ENCODE measurements around the gene P2RY8.

Gene P2RY8

DNA sequence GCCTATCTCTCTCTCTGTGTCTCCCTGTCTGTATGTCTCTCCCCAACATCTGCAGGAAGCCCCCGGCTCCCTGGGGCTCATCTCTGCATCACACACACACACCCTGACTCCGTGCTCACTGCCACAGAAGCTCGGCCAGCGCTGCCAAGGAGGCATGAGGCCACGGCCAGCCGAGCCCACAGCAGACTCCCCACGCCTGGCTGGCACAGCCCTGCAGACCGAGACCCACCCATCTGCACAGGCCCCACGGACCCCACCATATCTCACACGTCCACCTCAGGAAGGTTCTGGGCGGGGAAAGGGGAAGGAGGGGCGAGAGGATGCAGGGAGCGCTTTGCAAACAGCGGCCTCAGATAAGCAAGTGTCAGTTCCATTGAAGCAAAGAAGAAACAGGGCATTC is 116.6 kb downstream of the P2RY8 start:
- POLR2A ChIA-PET, result no interaction called here
- DNase-seq (ENCODE audit: extremely low spot score), result no peak
- TF ChIP-seq, protein P1, sequence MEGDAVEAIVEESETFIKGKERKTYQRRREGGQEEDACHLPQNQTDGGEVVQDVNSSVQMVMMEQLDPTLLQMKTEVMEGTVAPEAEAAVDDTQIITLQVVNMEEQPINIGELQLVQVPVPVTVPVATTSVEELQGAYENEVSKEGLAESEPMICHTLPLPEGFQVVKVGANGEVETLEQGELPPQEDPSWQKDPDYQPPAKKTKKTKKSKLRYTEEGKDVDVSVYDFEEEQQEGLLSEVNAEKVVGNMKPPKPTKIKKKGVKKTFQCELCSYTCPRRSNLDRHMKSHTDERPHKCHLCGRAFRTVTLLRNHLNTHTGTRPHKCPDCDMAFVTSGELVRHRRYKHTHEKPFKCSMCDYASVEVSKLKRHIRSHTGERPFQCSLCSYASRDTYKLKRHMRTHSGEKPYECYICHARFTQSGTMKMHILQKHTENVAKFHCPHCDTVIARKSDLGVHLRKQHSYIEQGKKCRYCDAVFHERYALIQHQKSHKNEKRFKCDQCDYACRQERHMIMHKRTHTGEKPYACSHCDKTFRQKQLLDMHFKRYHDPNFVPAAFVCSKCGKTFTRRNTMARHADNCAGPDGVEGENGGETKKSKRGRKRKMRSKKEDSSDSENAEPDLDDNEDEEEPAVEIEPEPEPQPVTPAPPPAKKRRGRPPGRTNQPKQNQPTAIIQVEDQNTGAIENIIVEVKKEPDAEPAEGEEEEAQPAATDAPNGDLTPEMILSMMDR (IDR thresholded peaks at IDR 0.05; ENCODE audit: control extremely low read depth, extremely low read depth, low read depth, missing control alignments), result no peak
- CTCF ChIA-PET, result no interaction called here

DNA sequence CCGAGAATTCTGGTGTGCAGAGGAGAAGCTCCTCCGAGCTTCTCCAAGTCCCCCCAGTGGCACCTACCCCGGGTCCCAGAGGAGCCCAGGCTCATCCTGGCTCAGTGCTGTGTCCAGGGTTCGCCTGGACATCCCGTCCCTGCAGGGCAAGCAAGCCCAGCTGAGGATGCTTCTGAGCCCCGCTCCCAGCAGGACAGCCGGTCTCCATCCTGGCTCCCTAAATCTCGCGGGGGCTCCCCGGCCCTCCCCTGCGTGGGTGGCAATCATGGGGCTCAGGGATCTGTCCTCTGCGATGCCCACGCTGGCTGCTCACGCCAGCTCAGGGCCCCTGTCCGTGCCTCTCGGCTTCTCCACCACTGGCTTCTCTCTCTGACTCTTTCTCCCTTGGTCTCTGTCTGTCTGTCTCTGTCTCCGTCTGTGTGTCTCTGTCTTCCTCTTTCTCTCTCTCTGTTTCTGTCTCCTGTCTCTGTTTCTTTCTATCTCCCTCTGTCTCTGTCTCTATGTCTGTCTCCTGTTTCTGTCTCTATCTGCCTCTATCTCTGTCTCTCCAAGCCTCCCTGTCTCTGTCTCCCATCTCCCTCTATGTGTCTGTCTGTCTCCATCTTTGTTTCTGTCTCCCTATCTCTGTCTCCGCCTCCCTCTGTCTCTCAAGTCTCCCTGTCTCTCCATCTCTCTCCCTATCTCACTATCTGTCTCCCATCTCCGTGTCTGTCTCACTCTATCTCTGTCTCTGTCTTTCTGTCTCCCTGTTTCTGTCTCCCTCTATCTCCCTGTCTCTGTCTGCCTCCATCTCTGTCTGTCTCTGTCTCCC is 117.2 kb downstream of the P2RY8 start:
- no peak for DNase-seq (ENCODE audit: extremely low spot score)
- ChIA-PET CTCF (no interaction called here), POLR2A (no interaction called here)
- TF ChIP-seq, protein P1 (IDR thresholded peaks at IDR 0.05; ENCODE audit: control extremely low read depth, extremely low read depth, low read depth, missing control alignments), result no peak

DNA sequence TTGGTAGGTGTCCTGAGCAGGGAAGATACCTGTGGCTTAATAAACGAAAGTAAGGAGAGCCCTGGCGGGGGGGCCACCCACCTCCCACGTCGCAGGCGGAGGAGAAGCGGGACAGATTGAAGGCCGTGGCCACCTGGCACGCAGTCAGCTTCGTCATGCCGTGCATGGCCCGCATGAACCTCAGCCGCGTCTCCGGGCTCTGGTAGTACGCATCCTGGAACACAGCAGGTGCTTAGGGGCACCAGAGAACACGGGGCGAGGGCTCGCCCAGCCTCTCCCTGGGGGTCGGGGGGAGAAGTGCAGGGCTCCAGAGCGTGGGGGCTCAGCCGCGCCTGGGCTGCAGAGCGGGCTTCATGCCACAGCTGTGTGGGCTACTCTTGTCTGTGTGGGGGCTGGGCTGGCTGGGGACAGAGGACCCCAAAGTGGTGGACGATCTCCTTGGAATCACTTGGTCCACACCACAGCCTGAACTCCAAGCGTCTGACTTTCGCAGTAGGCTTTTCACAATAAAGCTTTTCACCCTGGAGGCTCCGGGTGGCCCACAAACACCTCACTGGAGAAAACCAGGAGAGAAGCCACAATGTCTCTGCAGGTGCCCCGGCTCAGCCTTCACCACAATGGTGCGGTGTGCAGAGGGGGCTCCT is 118.0 kb downstream of the P2RY8 start:
- TF ChIP-seq, protein P1 (IDR thresholded peaks at IDR 0.05; ENCODE audit: control extremely low read depth, extremely low read depth, low read depth, missing control alignments), result no peak
- DNase-seq (ENCODE audit: extremely low spot score), result no peak
- POLR2A ChIA-PET, result no interaction called here
- CTCF ChIA-PET, result no interaction called here

DNA sequence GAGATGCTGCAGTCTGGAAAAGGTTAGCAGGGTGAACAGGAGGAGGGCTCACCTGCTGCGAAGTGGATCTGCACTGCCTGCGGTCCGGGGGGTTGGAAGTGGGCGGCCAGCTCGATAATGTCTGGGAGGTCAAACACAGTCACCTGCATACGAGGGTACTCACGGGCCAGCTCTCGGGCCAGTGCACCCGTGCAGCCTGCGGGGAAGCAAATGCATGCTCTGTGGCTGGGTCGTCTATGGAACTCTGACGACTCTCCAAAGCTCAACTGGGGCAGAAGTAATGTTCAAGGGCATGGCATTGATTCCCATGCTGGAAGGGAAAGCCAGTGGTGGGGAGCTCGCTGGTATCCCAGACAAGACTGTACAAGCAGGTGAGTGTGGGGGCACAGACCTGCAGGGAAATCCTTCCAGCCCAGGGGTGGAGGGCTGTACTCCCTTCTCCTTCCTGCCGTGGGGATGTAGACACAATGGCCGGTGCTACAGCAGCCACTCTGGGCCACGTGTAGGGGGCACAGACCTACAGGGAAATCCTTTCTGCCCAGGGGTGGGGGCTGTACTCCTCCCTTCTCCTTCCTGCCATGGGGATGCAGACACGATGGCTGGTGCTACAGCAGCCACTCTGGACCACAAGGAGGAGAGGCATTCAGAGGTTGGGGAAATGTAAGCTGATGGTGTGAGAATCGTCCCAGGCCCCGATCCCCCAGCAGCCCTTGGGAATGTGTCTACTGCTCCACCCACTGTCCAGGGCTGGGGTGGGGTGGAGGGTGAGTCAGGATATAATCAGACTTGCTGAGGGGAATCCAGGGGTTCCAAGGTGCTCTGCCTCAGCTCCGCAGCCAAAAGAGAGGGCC is 118.8 kb downstream of the P2RY8 start:
- TF ChIP-seq, protein P1 (IDR thresholded peaks at IDR 0.05; ENCODE audit: control extremely low read depth, extremely low read depth, low read depth, missing control alignments), result no peak
- ChIA-PET CTCF (no interaction called here), POLR2A (no interaction called here)
- no peak for DNase-seq (ENCODE audit: extremely low spot score)

DNA sequence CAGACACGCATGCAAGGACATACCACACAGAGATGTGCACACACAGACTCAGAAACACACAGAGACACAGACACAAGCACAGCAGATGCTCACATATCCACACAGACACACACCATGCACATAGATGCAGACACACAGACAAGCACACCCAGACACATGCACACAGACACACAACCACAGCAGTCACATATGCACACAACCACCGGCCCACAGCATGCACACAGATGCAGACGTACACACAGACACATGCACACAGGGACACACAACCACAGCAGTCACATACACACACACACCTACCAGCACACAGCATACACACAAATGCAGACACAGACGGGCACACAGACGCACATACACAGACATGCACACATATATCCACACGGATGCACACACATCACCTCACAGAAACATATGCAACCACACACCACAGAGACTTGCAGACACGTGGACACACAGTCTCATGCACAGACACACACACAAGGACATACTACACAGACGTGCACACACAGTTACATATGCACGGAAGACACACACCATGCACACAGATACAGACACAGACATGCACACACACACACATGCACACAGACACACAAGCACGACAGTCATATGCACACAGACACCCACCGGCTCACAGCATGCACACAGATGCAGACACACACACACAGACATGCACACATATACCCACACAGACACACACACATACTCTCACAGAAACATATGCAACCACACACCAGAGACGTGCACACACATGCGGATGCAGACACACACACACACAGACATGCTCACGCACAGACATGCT is 119.8 kb downstream of the P2RY8 start:
- DNase-seq (ENCODE audit: extremely low spot score), result no peak
- TF ChIP-seq, protein P1 (IDR thresholded peaks at IDR 0.05; ENCODE audit: control extremely low read depth, extremely low read depth, low read depth, missing control alignments), result no peak

DNA sequence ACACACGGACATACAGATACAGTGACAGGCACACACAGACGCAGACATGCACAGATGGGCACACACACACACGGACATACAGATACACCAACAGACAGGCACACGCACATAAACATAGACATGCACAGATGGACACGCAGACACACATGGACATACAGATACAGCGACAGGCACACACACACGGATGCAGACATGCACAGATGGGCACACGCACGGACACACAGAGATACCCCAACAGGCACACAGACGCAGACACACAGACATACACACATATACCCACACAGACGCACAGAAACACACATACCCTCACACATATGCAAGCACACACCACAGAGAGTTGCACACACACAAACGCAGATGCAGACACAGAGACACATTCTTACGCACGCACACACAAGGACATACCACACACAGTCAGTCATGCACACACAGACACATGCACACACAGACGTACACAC is 120.6 kb downstream of the P2RY8 start:
- ChIA-PET POLR2A (no interaction called here), CTCF (no interaction called here)
- no peak for DNase-seq (ENCODE audit: extremely low spot score)
- TF ChIP-seq, protein P1 (IDR thresholded peaks at IDR 0.05; ENCODE audit: control extremely low read depth, extremely low read depth, low read depth, missing control alignments), result no peak

More for the DNA sequence above, 119.8 kb downstream of the P2RY8 start:
- POLR2A ChIA-PET, result no interaction called here
- CTCF ChIA-PET, result no interaction called here

Data from GM10248 (cell line).